ENCODE data around the gene LST1.

The LST1 gene

GRCh38 chr6:31560697-31561058, 25.4 kb upstream of the LST1 start:
- DNase-seq: no peak

- no peak for DNase-seq
These were observed 18.3 kb upstream of the LST1 start for GRCh38 chr6:31567531-31568370.

- no peak for DNase-seq
These were observed 17.5 kb upstream of the LST1 start for GRCh38 chr6:31568537-31568961.

GRCh38 chr6:31569861-31570536, 16.1 kb upstream of the LST1 start:
- no peak for DNase-seq

GRCh38 chr6:31572041-31572911, 13.8 kb upstream of the LST1 start, which contains the start of gene LTA:
Gene LTA (plus strand): TSS chr6:31572289. CDS start chr6:31572743, 454 bp downstream.
- peak; percentile 35 to 67 (median 51) for DNase-seq

GRCh38 chr6:31573239-31574105, 12.6 kb upstream of the LST1 start:
- DNase-seq: no peak

GRCh38 chr6:31574106-31575061, 11.7 kb upstream of the LST1 start:
- DNase-seq: no peak

GRCh38 chr6:31575335-31575901, 10.7 kb upstream of the LST1 start, which contains the start of gene TNF:
Gene TNF (plus strand): TSS chr6:31575565. CDS start chr6:31575742, 177 bp downstream.
- DNase-seq: peak in 2 of 4 experiments; percentile 29 to 41

GRCh38 chr6:31575952-31576685, 10.0 kb upstream of the LST1 start:
- no peak for DNase-seq

GRCh38 chr6:31576897-31577578, 9.0 kb upstream of the LST1 start:
- no peak for DNase-seq

- DNase-seq: no peak
These were observed 8.5 kb upstream of the LST1 start for GRCh38 chr6:31577579-31577966.

- DNase-seq: no peak
These were observed 7.6 kb upstream of the LST1 start for GRCh38 chr6:31578184-31579118.

- DNase-seq: no peak
These were observed 7.0 kb upstream of the LST1 start for GRCh38 chr6:31579119-31579505.

GRCh38 chr6:31579546-31580437, 6.3 kb upstream of the LST1 start:
- no peak for DNase-seq

- DNase-seq: no peak
These were observed 5.7 kb upstream of the LST1 start for GRCh38 chr6:31580438-31580740.

GRCh38 chr6:31580807-31581433, 5.2 kb upstream of the LST1 start:
- DNase-seq: peak; percentile 76 to 92 (median 86)

Data from activated naive CD4-positive, alpha-beta T cell (primary cell).